ENCODE results near the gene UXT. TPM values are rescaled to one million over a fixed set of nuclear protein-coding genes. Genes with fewer than 3 reads are reported as not detected.

Gene UXT
- total and polyA plus RNA-seq, 9 of the 15 experiments (the other 6 are each of a cell fraction or from before 2014, with no cell fraction given): 141 to 300 (median 204) TPM

DNA sequence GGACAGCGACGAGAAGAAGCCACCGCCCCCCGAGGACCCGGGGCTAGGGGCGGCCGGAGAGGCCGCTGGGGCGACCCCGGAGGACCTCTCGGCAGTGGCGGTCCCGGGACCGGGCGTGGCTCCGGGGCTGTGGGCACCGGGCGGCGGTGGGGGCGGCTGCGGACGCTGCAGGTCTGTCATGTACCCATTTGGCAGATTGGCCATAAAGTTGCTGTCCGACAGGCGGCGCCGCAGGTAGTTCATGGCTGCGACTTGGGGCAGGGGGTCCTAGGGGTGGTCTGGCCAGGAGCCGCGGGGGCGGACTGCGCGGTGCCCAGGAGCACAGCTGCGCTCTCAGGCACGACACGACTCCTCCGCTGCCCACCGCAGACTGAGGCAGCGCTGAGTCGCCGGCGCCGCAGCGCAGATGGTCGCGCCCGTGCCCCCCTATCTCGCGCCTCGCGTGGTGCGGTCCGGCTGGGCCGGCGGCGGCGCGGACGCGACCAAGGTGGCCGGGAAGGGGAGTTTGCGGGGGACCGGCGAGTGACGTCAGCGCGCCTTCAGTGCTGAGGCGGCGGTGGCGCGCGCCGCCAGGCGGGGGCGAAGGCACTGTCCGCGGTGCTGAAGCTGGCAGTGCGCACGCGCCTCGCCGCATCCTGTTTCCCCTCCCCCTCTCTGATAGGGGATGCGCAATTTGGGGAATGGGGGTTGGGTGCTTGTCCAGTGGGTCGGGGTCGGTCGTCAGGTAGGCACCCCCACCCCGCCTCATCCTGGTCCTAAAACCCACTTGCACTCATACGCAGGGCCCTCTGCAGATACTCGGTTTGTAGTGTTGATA is 39.3 kb downstream of the UXT start, which contains the start of gene SYN1 (continued):
- peak; percentile 46; the same call in 1 of the 2 replicates for TF ChIP-seq MYC (IDR thresholded peaks at IDR 0.05; ENCODE audit: low read depth, low read length)
- TF ChIP-seq MYC (CRISPR knock-in tag; IDR thresholded peaks at IDR 0.05; ENCODE audit: borderline replicate concordance, low read depth): no peak
- peak; percentile 23; the same call in 1 of the 2 replicates for TF ChIP-seq MAFF (IDR thresholded peaks at IDR 0.05; ENCODE audit: low read length)
- TF ChIP-seq ZNF146 (CRISPR knock-in tag; IDR thresholded peaks at IDR 0.05; ENCODE audit: unreplicated experiment): no peak
- TF ChIP-seq, protein P1, sequence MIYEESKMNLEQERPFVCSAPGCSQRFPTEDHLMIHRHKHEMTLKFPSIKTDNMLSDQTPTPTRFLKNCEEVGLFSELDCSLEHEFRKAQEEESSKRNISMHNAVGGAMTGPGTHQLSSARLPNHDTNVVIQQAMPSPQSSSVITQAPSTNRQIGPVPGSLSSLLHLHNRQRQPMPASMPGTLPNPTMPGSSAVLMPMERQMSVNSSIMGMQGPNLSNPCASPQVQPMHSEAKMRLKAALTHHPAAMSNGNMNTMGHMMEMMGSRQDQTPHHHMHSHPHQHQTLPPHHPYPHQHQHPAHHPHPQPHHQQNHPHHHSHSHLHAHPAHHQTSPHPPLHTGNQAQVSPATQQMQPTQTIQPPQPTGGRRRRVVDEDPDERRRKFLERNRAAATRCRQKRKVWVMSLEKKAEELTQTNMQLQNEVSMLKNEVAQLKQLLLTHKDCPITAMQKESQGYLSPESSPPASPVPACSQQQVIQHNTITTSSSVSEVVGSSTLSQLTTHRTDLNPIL (CRISPR knock-in tag; IDR thresholded peaks at IDR 0.05): no peak
- TF ChIP-seq SP1 (CRISPR knock-in tag; IDR thresholded peaks at IDR 0.05): peak; percentile 59
- TF ChIP-seq U2AF1 (optimal IDR thresholded peaks at IDR 0.05; ENCODE audit: low read depth, low read length): peak; percentile 51
- peak; percentile 73 for TF ChIP-seq FOSL1 (tag; conservative IDR thresholded peaks at IDR 0.05)
- TF ChIP-seq ZKSCAN3 (CRISPR knock-in tag; IDR thresholded peaks at IDR 0.05): no peak
- no peak for TF ChIP-seq POLR2AphosphoS5 (IDR thresholded peaks at IDR 0.05; ENCODE audit: control insufficient read depth, insufficient read depth, low read depth, low read length)
- TF ChIP-seq KAT2B (IDR thresholded peaks at IDR 0.05; ENCODE audit: low read depth, low read length): no peak
- peak; percentile 76; the same call in 1 of the 2 replicates for TF ChIP-seq CBX1 (IDR thresholded peaks at IDR 0.05; ENCODE audit: low read depth)
- TF ChIP-seq, protein P2, sequence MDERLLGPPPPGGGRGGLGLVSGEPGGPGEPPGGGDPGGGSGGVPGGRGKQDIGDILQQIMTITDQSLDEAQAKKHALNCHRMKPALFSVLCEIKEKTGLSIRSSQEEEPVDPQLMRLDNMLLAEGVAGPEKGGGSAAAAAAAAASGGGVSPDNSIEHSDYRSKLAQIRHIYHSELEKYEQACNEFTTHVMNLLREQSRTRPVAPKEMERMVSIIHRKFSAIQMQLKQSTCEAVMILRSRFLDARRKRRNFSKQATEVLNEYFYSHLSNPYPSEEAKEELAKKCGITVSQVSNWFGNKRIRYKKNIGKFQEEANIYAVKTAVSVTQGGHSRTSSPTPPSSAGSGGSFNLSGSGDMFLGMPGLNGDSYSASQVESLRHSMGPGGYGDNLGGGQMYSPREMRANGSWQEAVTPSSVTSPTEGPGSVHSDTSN (CRISPR knock-in tag; IDR thresholded peaks at IDR 0.05; ENCODE audit: low read depth): no peak
- TF ChIP-seq, protein P2 (tag; conservative IDR thresholded peaks at IDR 0.05; ENCODE audit: low read depth): no peak
- TF ChIP-seq, protein P3, sequence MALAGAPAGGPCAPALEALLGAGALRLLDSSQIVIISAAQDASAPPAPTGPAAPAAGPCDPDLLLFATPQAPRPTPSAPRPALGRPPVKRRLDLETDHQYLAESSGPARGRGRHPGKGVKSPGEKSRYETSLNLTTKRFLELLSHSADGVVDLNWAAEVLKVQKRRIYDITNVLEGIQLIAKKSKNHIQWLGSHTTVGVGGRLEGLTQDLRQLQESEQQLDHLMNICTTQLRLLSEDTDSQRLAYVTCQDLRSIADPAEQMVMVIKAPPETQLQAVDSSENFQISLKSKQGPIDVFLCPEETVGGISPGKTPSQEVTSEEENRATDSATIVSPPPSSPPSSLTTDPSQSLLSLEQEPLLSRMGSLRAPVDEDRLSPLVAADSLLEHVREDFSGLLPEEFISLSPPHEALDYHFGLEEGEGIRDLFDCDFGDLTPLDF (CRISPR knock-in tag; IDR thresholded peaks at IDR 0.05): peak; percentile 76; the same call in 1 of the 2 replicates
- no peak for TF ChIP-seq ILK (tag; IDR thresholded peaks at IDR 0.05; ENCODE audit: borderline replicate concordance, low read depth)
- TF ChIP-seq, protein P4, sequence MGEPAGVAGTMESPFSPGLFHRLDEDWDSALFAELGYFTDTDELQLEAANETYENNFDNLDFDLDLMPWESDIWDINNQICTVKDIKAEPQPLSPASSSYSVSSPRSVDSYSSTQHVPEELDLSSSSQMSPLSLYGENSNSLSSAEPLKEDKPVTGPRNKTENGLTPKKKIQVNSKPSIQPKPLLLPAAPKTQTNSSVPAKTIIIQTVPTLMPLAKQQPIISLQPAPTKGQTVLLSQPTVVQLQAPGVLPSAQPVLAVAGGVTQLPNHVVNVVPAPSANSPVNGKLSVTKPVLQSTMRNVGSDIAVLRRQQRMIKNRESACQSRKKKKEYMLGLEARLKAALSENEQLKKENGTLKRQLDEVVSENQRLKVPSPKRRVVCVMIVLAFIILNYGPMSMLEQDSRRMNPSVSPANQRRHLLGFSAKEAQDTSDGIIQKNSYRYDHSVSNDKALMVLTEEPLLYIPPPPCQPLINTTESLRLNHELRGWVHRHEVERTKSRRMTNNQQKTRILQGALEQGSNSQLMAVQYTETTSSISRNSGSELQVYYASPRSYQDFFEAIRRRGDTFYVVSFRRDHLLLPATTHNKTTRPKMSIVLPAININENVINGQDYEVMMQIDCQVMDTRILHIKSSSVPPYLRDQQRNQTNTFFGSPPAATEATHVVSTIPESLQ (CRISPR knock-in tag; IDR thresholded peaks at IDR 0.05): no peak
- TF ChIP-seq ZBTB7A (IDR thresholded peaks at IDR 0.05; ENCODE audit: borderline replicate concordance, control insufficient read depth, low read depth, low read length): peak; percentile 37; the same call in 1 of the 2 replicates
- 0 out of 4 replicates have a peak, but pooled peaks of 1 of the 2 experiments have one; percentile 36 for TF ChIP-seq TBL1XR1 (IDR thresholded peaks at IDR 0.05; ENCODE audit: low read length in 2 of 2)
